ENCODE measurements around the gene ZFPM1.

The ZFPM1 gene

DNA sequence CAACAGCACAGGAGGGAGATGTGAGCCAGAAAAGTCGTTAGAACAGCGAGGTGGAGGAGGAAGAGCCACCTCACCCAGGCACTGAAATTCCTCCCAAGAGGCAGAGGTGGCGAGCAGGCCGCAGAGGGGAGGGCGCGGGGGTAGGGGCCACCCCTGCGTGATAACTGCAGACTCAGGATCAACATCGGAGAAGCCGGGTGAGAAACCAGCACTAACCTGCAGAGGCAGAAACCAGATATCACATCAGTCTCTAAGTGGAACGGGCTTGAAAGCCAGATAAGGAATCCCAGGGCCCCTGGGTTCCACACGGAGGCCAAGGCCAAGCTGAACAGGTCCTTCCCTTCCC is 77.8 kb downstream of the ZFPM1 start:
- no peak overlapping the region for H3K27ac ChIP-seq (replicated peaks; ENCODE audit: low read length)

DNA sequence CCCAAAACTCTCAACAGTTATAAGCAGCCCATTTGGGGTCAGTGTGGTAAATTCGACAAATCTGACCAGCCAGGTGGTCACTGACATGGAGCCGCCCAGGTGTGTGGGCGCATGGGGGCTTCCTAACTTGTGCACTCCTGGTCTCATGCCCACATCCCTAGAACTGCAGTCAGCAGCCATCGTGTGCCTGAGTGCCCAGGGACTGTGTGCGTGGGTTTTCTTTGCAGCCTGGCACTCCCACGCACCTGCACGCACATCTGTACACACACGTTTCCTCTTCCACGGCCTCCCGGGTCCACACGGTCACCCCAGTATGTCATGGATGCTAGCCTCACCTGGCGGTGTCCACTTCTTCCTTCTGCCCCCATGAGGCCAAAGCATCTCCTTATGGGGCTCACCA is 78.3 kb downstream of the ZFPM1 start:
- Histone ChIP-seq H3K9me3 (replicated peaks in 1 of 2; ENCODE audit: control insufficient read depth in 2 of 2, insufficient read depth in 1 of 2, low read depth in 1 of 2, low read length in 2 of 2) (no peaks in the 10 kb centered on the region), H3K79me1 (ENCODE audit: low read depth, low read length) (peaks cover 14% of the 10 kb centered on the region), H3K4me3 (ENCODE audit: low read length in 2 of 2) (no peak overlapping the region), H3K4me1 (ENCODE audit: control insufficient read depth in 2 of 2, insufficient read depth in 1 of 2, low read depth in 1 of 2, low read length in 2 of 2) (peaks cover 7 to 8% of the 10 kb centered on the region in 2 donors), H4K8ac (ENCODE audit: low read depth, low read length) (peak overlapping the region; percentile 65), H3K27me3 (ENCODE audit: control insufficient read depth in 3 of 3, insufficient read depth in 3 of 3, low read depth in 1 of 3, low read length in 3 of 3) (no peaks in the 10 kb centered on the region), H2BK12ac (ENCODE audit: low read length) (peak overlapping the region; percentile 22), H3K18ac (ENCODE audit: low read length) (no peak overlapping the region), H2BK120ac (ENCODE audit: low read depth, low read length) (no peak overlapping the region), H3K36me3 (replicated peaks in 1 of 2; ENCODE audit: control insufficient read depth in 2 of 2, insufficient read depth in 2 of 2, low read length in 2 of 2) (peaks cover 2 to 8% of the 10 kb centered on the region in 2 donors), H2BK5ac (ENCODE audit: low read length) (no peak overlapping the region), H2AFZ (ENCODE audit: low read length) (no peak overlapping the region), H3K9ac (ENCODE audit: low read depth, low read length, poor library complexity) (no peak overlapping the region), H3K4ac (ENCODE audit: low read length) (no peak overlapping the region), H2BK15ac (ENCODE audit: low read length) (no peak overlapping the region), H3K14ac (ENCODE audit: low read length) (no peak overlapping the region), H2AK5ac (ENCODE audit: low read depth, low read length) (no peak overlapping the region), H3K27ac (replicated peaks; ENCODE audit: low read length) (no peak overlapping the region), H4K91ac (ENCODE audit: low read depth, low read length, poor library complexity) (no peak overlapping the region), H3K23ac (ENCODE audit: low read depth, low read length, poor library complexity) (peak overlapping the region; percentile 65), H3K4me2 (ENCODE audit: insufficient read depth, low read length, poor library complexity, severe bottlenecking) (no peak overlapping the region)
- no CpG with 5 or more reads among the region's 12 CpGs for WGBS, 2 donors (ENCODE audit: extremely low coverage in 2 of 2, insufficient read length in 2 of 2, insufficient replicate concordance in 1 of 2)
- DNase-seq (ENCODE audit: low spot score), result no peak

More for the DNA sequence above, 77.8 kb downstream of the ZFPM1 start:
- Histone ChIP-seq H2BK5ac (ENCODE audit: low read length) (no peak overlapping the region), H3K4me2 (ENCODE audit: insufficient read depth, low read length, poor library complexity, severe bottlenecking) (no peak overlapping the region), H2BK12ac (ENCODE audit: low read length) (no peak overlapping the region), H3K23ac (ENCODE audit: low read depth, low read length, poor library complexity) (no peak overlapping the region), H3K14ac (ENCODE audit: low read length) (no peak overlapping the region), H3K4me1 (ENCODE audit: control insufficient read depth in 2 of 2, insufficient read depth in 1 of 2, low read depth in 1 of 2, low read length in 2 of 2) (peaks cover 7 to 13% of the 10 kb centered on the region in 2 donors), H3K36me3 (replicated peaks in 1 of 2; ENCODE audit: control insufficient read depth in 2 of 2, insufficient read depth in 2 of 2, low read length in 2 of 2) (peaks cover 2 to 8% of the 10 kb centered on the region in 2 donors), H4K8ac (ENCODE audit: low read depth, low read length) (no peak overlapping the region), H2BK15ac (ENCODE audit: low read length) (no peak overlapping the region), H3K9ac (ENCODE audit: low read depth, low read length, poor library complexity) (no peak overlapping the region), H3K4me3 (ENCODE audit: low read length in 2 of 2) (no peak overlapping the region), H2BK120ac (ENCODE audit: low read depth, low read length) (no peak overlapping the region), H2AFZ (ENCODE audit: low read length) (no peak overlapping the region), H3K18ac (ENCODE audit: low read length) (no peak overlapping the region), H3K9me3 (replicated peaks in 1 of 2; ENCODE audit: control insufficient read depth in 2 of 2, insufficient read depth in 1 of 2, low read depth in 1 of 2, low read length in 2 of 2) (no peaks in the 10 kb centered on the region), H4K91ac (ENCODE audit: low read depth, low read length, poor library complexity) (no peak overlapping the region), H3K27me3 (ENCODE audit: control insufficient read depth in 3 of 3, insufficient read depth in 3 of 3, low read depth in 1 of 3, low read length in 3 of 3) (no peaks in the 10 kb centered on the region), H3K4ac (ENCODE audit: low read length) (no peak overlapping the region), H3K79me1 (ENCODE audit: low read depth, low read length) (peaks cover 14% of the 10 kb centered on the region), H2AK5ac (ENCODE audit: low read depth, low read length) (no peak overlapping the region)
- no CpG with 5 or more reads among the region's 11 CpGs for WGBS, 2 donors (ENCODE audit: extremely low coverage in 2 of 2, insufficient read length in 2 of 2, insufficient replicate concordance in 1 of 2)
- DNase-seq (ENCODE audit: low spot score), result no peak

DNA sequence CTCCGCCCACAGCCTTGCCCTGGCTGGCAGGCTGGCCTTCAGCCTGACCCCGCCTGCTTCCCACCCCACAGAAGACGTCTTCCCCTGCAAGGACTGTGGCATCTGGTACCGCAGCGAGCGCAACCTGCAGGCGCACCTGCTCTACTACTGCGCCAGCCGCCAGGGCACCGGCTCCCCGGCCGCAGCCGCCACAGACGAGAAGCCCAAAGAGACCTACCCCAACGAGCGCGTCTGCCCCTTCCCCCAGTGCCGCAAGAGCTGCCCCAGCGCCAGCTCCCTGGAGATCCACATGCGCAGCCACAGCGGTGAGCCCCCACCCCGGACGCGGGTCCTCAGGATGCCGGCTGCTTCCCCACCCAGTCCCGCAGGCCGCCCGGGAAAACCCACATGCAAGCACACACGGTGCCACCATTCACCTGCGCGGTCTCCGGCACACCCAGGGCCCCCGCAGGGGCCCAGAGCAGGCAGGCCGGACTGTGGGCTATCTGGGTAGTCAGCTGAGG is 78.9 kb downstream of the ZFPM1 start:
- no peak overlapping the region for H2BK12ac ChIP-seq (ENCODE audit: low read length)
- no peak overlapping the region for H4K8ac ChIP-seq (ENCODE audit: low read depth, low read length)

DNA sequence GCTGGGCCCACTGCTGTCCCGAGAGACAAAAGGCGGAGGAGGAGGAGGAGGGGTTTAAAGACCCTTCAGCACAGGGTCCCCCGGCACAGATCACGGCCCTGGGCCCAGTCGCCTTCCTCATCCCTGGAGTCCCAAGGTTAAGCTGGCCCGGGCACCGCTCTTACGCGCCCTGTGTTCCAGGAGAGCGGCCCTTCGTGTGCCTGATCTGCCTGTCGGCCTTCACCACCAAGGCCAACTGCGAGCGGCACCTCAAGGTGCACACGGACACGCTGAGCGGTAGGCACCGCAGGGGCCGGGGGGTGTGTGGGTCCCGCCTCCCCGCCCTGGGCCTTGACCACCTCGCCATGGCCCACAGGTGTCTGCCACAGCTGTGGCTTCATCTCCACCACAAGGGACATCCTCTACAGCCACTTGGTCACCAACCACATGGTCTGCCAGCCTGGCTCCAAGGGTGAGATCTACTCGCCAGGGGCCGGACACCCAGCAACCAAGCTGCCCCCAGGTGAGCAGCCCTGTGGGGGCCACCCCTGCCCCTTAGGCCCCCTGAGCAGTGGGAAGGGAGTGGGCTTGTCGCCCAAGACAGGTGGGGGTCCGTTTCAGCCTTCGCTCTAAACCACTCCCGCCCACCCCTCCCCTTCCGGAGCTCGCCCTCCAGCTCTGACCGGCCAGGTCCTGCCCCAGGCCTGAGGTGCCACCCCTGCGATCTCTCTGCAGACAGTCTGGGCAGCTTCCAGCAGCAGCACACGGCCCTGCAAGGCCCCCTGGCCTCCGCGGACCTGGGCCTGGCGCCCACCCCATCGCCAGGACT is 79.6 kb downstream of the ZFPM1 start:
- H4K91ac ChIP-seq (ENCODE audit: low read depth, low read length, poor library complexity), result no peak overlapping the region
- no CpG with 5 or more reads among the region's 37 CpGs for WGBS, 2 donors (ENCODE audit: extremely low coverage in 2 of 2, insufficient read length in 2 of 2, insufficient replicate concordance in 1 of 2)
- peaks cover 13% of the 10 kb centered on the region for H3K79me1 ChIP-seq (ENCODE audit: low read depth, low read length)
- no peak for DNase-seq (ENCODE audit: low spot score)
- peak overlapping the region; percentile 98 for H2AK5ac ChIP-seq (ENCODE audit: low read depth, low read length)
- H3K27me3 ChIP-seq (ENCODE audit: control insufficient read depth in 3 of 3, insufficient read depth in 3 of 3, low read depth in 1 of 3, low read length in 3 of 3), result no peaks in the 10 kb centered on the region
- peak overlapping the region; percentile 82 for H3K14ac ChIP-seq (ENCODE audit: low read length)
- H3K36me3 ChIP-seq (replicated peaks in 1 of 2; ENCODE audit: control insufficient read depth in 2 of 2, insufficient read depth in 2 of 2, low read length in 2 of 2), result peaks cover 2 to 8% of the 10 kb centered on the region in 2 donors
- H3K27ac ChIP-seq (replicated peaks; ENCODE audit: low read length), result no peak overlapping the region
- H3K4ac ChIP-seq (ENCODE audit: low read length), result no peak overlapping the region
- peak overlapping the region; percentile 60 for H3K9ac ChIP-seq (ENCODE audit: low read depth, low read length, poor library complexity)
- H2BK5ac ChIP-seq (ENCODE audit: low read length), result peak overlapping the region; percentile 39
- H4K8ac ChIP-seq (ENCODE audit: low read depth, low read length), result peak overlapping the region; percentile 17
- H3K9me3 ChIP-seq (replicated peaks in 1 of 2; ENCODE audit: control insufficient read depth in 2 of 2, insufficient read depth in 1 of 2, low read depth in 1 of 2, low read length in 2 of 2), result no peaks in the 10 kb centered on the region
- H3K4me1 ChIP-seq (ENCODE audit: control insufficient read depth in 2 of 2, insufficient read depth in 1 of 2, low read depth in 1 of 2, low read length in 2 of 2), result peaks cover 7% of the 10 kb centered on the region in 2 donors
- no peak overlapping the region for H3K4me3 ChIP-seq (ENCODE audit: low read length in 2 of 2)
- H3K18ac ChIP-seq (ENCODE audit: low read length), result peak overlapping the region; percentile 83
- peak overlapping the region; percentile 49 for H2BK15ac ChIP-seq (ENCODE audit: low read length)
- H3K23ac ChIP-seq (ENCODE audit: low read depth, low read length, poor library complexity), result peak overlapping the region; percentile 97
- no peak overlapping the region for H2BK120ac ChIP-seq (ENCODE audit: low read depth, low read length)
- H2BK12ac ChIP-seq (ENCODE audit: low read length), result peak overlapping the region; percentile 90
- H3K4me2 ChIP-seq (ENCODE audit: insufficient read depth, low read length, poor library complexity, severe bottlenecking), result peak overlapping the region; percentile 91
- no peak overlapping the region for H2AFZ ChIP-seq (ENCODE audit: low read length)

More for the DNA sequence above, 78.9 kb downstream of the ZFPM1 start:
- no peak overlapping the region for H3K4ac ChIP-seq (ENCODE audit: low read length)
- no peak overlapping the region for H2AFZ ChIP-seq (ENCODE audit: low read length)
- no peaks in the 10 kb centered on the region for H3K9me3 ChIP-seq (replicated peaks in 1 of 2; ENCODE audit: control insufficient read depth in 2 of 2, insufficient read depth in 1 of 2, low read depth in 1 of 2, low read length in 2 of 2)
- H4K91ac ChIP-seq (ENCODE audit: low read depth, low read length, poor library complexity), result no peak overlapping the region
- no peak for DNase-seq (ENCODE audit: low spot score)
- no peak overlapping the region for H3K4me2 ChIP-seq (ENCODE audit: insufficient read depth, low read length, poor library complexity, severe bottlenecking)
- WGBS, 2 donors (ENCODE audit: extremely low coverage in 2 of 2, insufficient read length in 2 of 2, insufficient replicate concordance in 1 of 2), result no CpG with 5 or more reads among the region's 34 CpGs
- no peak overlapping the region for H2BK15ac ChIP-seq (ENCODE audit: low read length)
- peaks cover 7% of the 10 kb centered on the region in 2 donors for H3K4me1 ChIP-seq (ENCODE audit: control insufficient read depth in 2 of 2, insufficient read depth in 1 of 2, low read depth in 1 of 2, low read length in 2 of 2)
- no peaks in the 10 kb centered on the region for H3K27me3 ChIP-seq (ENCODE audit: control insufficient read depth in 3 of 3, insufficient read depth in 3 of 3, low read depth in 1 of 3, low read length in 3 of 3)
- no peak overlapping the region for H3K27ac ChIP-seq (replicated peaks; ENCODE audit: low read length)
- no peak overlapping the region for H3K4me3 ChIP-seq (ENCODE audit: low read length in 2 of 2)
- peaks cover 13% of the 10 kb centered on the region for H3K79me1 ChIP-seq (ENCODE audit: low read depth, low read length)
- peak overlapping the region; percentile 44 for H3K9ac ChIP-seq (ENCODE audit: low read depth, low read length, poor library complexity)
- peak overlapping the region; percentile 97 for H3K23ac ChIP-seq (ENCODE audit: low read depth, low read length, poor library complexity)
- no peak overlapping the region for H2BK120ac ChIP-seq (ENCODE audit: low read depth, low read length)
- no peak overlapping the region for H3K18ac ChIP-seq (ENCODE audit: low read length)
- no peak overlapping the region for H2BK5ac ChIP-seq (ENCODE audit: low read length)
- peak overlapping the region; percentile 82 for H3K14ac ChIP-seq (ENCODE audit: low read length)
- peaks cover 2 to 8% of the 10 kb centered on the region in 2 donors for H3K36me3 ChIP-seq (replicated peaks in 1 of 2; ENCODE audit: control insufficient read depth in 2 of 2, insufficient read depth in 2 of 2, low read length in 2 of 2)
- peak overlapping the region; percentile 81 for H2AK5ac ChIP-seq (ENCODE audit: low read depth, low read length)
